Measurements from ENCODE around the gene ATP5PO. TPM values are rescaled to one million over a fixed set of nuclear protein-coding genes. Genes with fewer than 3 reads are reported as not detected.

The ATP5PO gene, protein sequence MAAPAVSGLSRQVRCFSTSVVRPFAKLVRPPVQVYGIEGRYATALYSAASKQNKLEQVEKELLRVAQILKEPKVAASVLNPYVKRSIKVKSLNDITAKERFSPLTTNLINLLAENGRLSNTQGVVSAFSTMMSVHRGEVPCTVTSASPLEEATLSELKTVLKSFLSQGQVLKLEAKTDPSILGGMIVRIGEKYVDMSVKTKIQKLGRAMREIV
- 100 to 1,000 TPM; 115 to 162 (median 139) TPM for total RNA-seq

DNA sequence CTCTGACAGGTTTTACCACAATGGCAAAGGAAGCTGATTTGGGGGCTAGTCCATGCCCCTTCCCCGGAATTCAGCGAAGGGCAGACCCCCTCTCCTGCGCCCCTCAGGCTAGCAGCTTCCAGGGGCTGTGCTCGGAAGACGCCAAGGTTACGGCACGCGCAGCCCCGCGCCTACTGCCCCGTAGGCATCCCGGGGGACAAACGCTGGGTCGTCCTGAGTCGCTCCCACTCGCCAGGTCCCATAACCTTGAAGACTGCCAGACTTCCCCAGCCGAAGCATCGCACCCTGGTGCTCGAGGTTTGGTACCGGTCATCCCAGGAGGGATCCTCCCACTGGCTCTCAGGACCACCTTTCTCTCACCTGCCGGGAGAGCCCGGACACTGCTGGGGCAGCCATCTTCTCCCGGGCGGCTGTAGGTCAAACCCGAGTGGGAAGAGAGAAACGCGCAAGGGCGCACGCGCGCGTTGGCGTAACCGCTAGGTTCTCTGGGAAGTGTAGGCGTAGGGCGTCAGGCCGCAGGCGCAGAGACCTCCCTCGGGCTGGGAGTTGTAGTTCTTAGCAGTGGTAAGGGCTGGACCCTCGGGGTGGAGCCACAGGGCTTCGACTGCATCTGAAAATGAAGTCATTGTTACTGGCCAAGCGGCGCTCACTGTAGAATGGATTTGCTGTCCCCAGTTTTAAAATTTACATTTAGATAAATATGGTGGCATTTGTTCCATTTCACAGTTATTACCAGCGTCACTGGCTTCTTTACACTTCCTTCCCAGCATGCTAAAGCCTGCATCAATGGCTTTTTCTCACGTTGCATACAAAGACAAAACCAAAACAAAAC lies at the start of gene ATP5PO:
Gene ATP5PO, minus strand, starts transcription at position 437 of the 832 bp plus-strand sequence. Its CDS starts 41 bp downstream, at position 396.
- peak; percentile 97 to 100 for DNase-seq (ENCODE audit: low spot score in 2 of 2)
- 0 to 1% methylated on average over 32 to 45 of the region's 45 CpGs for whole genome bisulfite sequencing, 2 donors
- intact Hi-C loops (cut with DNase I; ENCODE audit: low total_unique reads), result no loop called here
- peak within 1 kb of the TSS; percentile 99 for H3K4me3 ChIP-seq (ENCODE audit: low read depth, poor library complexity, severe bottlenecking)
- TF ChIP-seq, protein P1, sequence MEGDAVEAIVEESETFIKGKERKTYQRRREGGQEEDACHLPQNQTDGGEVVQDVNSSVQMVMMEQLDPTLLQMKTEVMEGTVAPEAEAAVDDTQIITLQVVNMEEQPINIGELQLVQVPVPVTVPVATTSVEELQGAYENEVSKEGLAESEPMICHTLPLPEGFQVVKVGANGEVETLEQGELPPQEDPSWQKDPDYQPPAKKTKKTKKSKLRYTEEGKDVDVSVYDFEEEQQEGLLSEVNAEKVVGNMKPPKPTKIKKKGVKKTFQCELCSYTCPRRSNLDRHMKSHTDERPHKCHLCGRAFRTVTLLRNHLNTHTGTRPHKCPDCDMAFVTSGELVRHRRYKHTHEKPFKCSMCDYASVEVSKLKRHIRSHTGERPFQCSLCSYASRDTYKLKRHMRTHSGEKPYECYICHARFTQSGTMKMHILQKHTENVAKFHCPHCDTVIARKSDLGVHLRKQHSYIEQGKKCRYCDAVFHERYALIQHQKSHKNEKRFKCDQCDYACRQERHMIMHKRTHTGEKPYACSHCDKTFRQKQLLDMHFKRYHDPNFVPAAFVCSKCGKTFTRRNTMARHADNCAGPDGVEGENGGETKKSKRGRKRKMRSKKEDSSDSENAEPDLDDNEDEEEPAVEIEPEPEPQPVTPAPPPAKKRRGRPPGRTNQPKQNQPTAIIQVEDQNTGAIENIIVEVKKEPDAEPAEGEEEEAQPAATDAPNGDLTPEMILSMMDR (IDR thresholded peaks at IDR 0.05), result no peak
- peak in 1 of 2 donors; percentile 41 for TF ChIP-seq POLR2A (IDR thresholded peaks at IDR 0.05)

DNA sequence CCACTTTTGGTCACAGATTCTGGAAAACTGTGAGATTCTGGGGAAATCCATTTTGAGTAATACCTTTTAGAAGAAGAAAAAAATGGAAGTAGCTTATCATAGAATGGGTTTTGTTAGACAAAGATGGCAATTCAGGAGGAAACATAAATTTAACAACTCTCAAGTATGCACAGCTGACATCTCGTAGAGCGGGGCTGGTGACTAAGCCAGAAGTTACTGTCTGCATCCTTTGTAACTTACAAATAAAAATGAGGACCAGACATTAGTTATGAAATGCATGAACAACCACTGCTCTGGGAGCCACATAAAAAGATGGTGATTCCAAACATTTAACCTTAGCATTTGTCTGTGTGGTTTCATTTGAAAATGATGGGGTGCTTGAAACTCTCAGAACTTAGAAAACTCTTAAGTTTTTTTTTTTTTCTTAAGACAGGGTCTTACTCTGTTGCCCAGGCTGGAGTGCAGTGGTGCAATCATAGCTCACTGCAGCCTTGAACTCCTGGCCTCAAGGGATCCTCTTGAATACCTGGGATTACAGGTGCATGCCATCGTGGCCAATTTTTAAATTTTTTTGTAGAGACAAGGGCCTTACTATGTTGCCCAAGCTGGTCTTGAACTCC lies 49.2 kb upstream of the ATP5PO start:
- intact Hi-C loops (cut with DNase I; ENCODE audit: low total_unique reads), result no loop called here
- TF ChIP-seq, protein P1 (IDR thresholded peaks at IDR 0.05), result no peak
- TF ChIP-seq POLR2A (IDR thresholded peaks at IDR 0.05), result no peak
- 86 to 88% methylated on average over 3 of the region's 3 CpGs for WGBS, 2 donors
- H3K4me3 ChIP-seq (ENCODE audit: low read depth, poor library complexity, severe bottlenecking), result no peak overlapping the region
- peak in 1 of 2 donors; percentile 40 for DNase-seq (ENCODE audit: low spot score in 2 of 2)

DNA sequence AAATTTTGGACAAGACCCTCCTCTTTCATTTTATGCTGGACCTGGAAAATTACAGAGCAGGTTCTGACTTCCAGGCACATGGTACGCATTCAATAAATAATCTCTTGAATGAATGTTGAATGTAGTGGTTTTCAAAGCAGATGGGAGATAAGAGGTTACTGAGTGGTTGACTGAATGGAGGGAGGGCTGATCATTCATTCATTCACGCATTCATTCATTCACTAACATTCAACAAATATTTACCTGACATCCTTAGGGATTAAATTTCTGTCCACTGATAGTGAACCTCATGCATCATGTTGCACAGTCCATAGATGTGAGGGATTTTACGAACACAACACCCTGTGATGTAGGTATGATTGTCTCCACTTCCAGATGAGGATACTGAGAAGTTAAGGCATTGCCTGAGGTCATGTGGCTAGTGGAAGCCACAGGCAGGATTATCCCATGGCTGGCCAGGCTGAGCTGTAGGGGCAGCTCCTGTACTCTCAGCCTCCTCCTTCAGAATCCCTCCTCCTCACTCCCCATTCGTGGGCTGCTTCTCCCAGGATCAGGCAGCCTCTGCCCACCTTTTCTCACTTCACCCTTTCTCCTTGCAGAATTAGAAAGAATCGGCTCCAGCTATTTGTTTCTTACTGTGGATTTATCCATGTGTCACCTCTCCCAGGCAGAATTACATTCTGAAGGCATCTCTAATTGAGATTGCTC lies 48.4 kb upstream of the ATP5PO start:
- H3K4me3 ChIP-seq (ENCODE audit: low read depth, poor library complexity, severe bottlenecking), result no peak overlapping the region
- peak in 1 of 2 donors; percentile 50 for DNase-seq (ENCODE audit: low spot score in 2 of 2)
- intact Hi-C loops (cut with DNase I; ENCODE audit: low total_unique reads), result no loop called here
- no peak for TF ChIP-seq POLR2A (IDR thresholded peaks at IDR 0.05)
- TF ChIP-seq, protein P1 (IDR thresholded peaks at IDR 0.05), result no peak
- 78 to 87% methylated on average over 5 of the region's 5 CpGs for WGBS, 2 donors

DNA sequence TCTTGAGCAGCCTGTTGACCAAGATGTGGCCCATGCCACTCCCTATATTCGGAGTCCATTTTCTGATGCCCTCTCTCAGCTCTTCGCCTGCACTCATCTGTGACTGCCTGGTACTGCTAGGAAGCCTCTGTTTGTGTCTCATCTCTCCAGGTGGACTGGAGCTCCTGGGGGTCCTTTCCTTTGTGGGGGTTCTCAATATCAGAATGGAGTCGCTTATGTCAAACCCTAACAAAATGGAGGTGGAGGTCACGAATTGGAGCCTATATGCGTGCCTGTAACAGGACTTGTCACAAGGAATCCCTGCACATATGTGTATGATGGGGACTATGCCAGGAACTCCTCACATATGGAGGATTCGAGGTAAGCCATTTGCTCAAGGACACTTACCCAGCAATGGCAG lies 46.7 kb upstream of the ATP5PO start:
- intact Hi-C loops (cut with DNase I; ENCODE audit: low total_unique reads), result no loop called here
- 91 to 96% methylated on average over 6 of the region's 6 CpGs for WGBS, 2 donors
- DNase-seq (ENCODE audit: low spot score in 2 of 2), result no peak
- no peak overlapping the region for H3K4me3 ChIP-seq (ENCODE audit: low read depth, poor library complexity, severe bottlenecking)
- TF ChIP-seq, protein P1 (IDR thresholded peaks at IDR 0.05), result no peak
- TF ChIP-seq POLR2A (IDR thresholded peaks at IDR 0.05), result no peak

DNA sequence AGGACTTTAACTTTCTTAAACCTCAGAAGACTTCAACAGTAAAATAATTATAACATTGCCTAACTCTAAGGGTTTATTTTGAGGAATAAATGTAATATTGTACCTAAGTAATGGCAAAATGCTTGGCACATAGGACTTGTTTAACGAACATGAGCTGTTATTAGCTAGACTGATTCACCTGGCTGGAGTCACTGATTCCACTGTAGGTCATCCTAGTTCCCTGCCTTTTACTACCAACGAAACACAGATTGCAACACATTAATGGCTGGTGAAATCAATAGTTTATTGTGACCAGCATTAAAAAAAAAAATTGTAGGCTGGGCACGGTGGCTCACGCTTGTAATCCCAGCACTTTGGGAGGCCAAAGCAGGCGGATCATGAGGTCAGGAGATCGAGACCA lies 45.5 kb upstream of the ATP5PO start:
- no peak overlapping the region for H3K4me3 ChIP-seq (ENCODE audit: low read depth, poor library complexity, severe bottlenecking)
- DNase-seq (ENCODE audit: low spot score in 2 of 2), result no peak
- no peak for TF ChIP-seq POLR2A (IDR thresholded peaks at IDR 0.05)
- TF ChIP-seq, protein P1 (IDR thresholded peaks at IDR 0.05), result no peak

More for the DNA sequence above, 45.5 kb upstream of the ATP5PO start:
- WGBS, 2 donors, result 76 to 82% methylated on average over 6 of the region's 6 CpGs
- intact Hi-C loops (cut with DNase I; ENCODE audit: low total_unique reads), result no loop called here
